ENCODE measurements around the gene IP6K3. TPM values are rescaled to one million over a fixed set of nuclear protein-coding genes. Genes with fewer than 3 reads are reported as not detected.

IP6K3 gene
- total and polyA plus RNA-seq, 3 donors from 2014 or later: 0.15 to 0.16 TPM; not detected in 1

GRCh38 chr6:33686225-33686924 is 60.3 kb downstream of the IP6K3 start:
- Histone ChIP-seq H3K4me1 (peaks cover 17% of the 10 kb centered on the region), H3K27me3 (no peaks in the 10 kb centered on the region), H3K27ac (no peak overlapping the region), H3K36me3 (ENCODE audit: low read depth, missing control alignments) (no peaks in the 10 kb centered on the region), H3K9me3 (no peaks in the 10 kb centered on the region), H3K4me3 (no peak overlapping the region)
- DNase-seq: no peak
- intact Hi-C loops (cut with DNase I; ENCODE audit: low total_unique reads): loop anchor here (5.0 kb wide), 1 partner anchor 94 kb away; no protein-coding TSS in a partner anchor
- TF ChIP-seq POLR2A (IDR thresholded peaks at IDR 0.05): no peak
- no peak for TF ChIP-seq CTCF (IDR thresholded peaks at IDR 0.05)
- WGBS, 2 donors: 54 to 82% methylated on average over 3 to 6 of the region's 6 CpGs

GRCh38 chr6:33685411-33686224 is 61.1 kb downstream of the IP6K3 start:
- TF ChIP-seq CTCF (IDR thresholded peaks at IDR 0.05) (no peak), POLR2A (IDR thresholded peaks at IDR 0.05) (no peak)
- Histone ChIP-seq H3K9me3 (no peaks in the 10 kb centered on the region), H3K4me3 (no peak overlapping the region), H3K27me3 (no peaks in the 10 kb centered on the region), H3K36me3 (ENCODE audit: low read depth, missing control alignments) (no peaks in the 10 kb centered on the region), H3K27ac (no peak overlapping the region), H3K4me1 (peaks cover 17% of the 10 kb centered on the region)
- intact Hi-C loops (cut with DNase I; ENCODE audit: low total_unique reads): loop anchor here (5.0 kb wide), 1 partner anchor 93 kb away; no protein-coding TSS in a partner anchor
- 90% methylated on average over 19 to 38 of the region's 38 CpGs for WGBS, 2 donors
- no peak for DNase-seq

DNA sequence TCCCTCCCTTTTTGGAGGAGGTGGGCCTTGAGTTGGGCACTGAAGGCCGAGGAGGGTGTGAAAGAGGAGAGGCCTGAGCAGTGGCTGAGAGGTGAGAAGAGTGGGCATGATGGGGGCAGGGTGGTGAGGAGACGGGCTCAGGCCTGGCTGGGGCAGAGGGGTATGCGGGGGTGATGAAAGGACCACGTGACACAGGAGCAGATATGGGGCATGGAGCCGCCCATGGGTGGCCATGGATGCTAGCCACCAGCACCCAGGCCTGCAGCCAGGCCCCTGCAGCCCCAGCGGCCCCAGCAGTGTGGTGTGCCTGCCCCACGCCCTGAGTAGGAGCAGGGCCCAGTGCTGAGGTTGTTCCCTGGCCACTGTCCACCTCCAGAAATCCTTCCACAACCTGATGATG is 61.7 kb downstream of the IP6K3 start:
- no peak for DNase-seq
- 93 to 95% methylated on average over 7 of the region's 7 CpGs for WGBS, 2 donors
- H3K4me3 ChIP-seq: no peak overlapping the region
- no peaks in the 10 kb centered on the region for H3K36me3 ChIP-seq (ENCODE audit: low read depth, missing control alignments)
- H3K4me1 ChIP-seq: peaks cover 17% of the 10 kb centered on the region
- TF ChIP-seq POLR2A (IDR thresholded peaks at IDR 0.05) (no peak), CTCF (IDR thresholded peaks at IDR 0.05) (no peak)
- intact Hi-C loops (cut with DNase I; ENCODE audit: low total_unique reads): loop anchor here (5.0 kb wide), 1 partner anchor 93 kb away; no protein-coding TSS in a partner anchor
- H3K9me3 ChIP-seq: no peaks in the 10 kb centered on the region
- no peaks in the 10 kb centered on the region for H3K27me3 ChIP-seq
- H3K27ac ChIP-seq: no peak overlapping the region

GRCh38 chr6:33684428-33684896 is 62.2 kb downstream of the IP6K3 start:
- Histone ChIP-seq H3K36me3 (ENCODE audit: low read depth, missing control alignments) (no peaks in the 10 kb centered on the region), H3K4me1 (peaks cover 17% of the 10 kb centered on the region), H3K27ac (peak overlapping the region in 1 of 2 donors; percentile 37), H3K9me3 (no peaks in the 10 kb centered on the region), H3K27me3 (no peaks in the 10 kb centered on the region), H3K4me3 (no peak overlapping the region)
- 80 to 89% methylated on average over 16 of the region's 16 CpGs for WGBS, 2 donors
- intact Hi-C loops (cut with DNase I; ENCODE audit: low total_unique reads): no loop called here
- no peak for TF ChIP-seq POLR2A (IDR thresholded peaks at IDR 0.05)
- TF ChIP-seq CTCF (IDR thresholded peaks at IDR 0.05): no peak
- DNase-seq: no peak

All from testis (tissue), 3 donors.